Measurements from ENCODE around the gene ZNF283. TPM values are rescaled to one million over a fixed set of nuclear protein-coding genes. Genes with fewer than 3 reads are reported as not detected.
"Not testable (repeated sequence)": the region's sequence is repeated elsewhere in the genome, so short reads cannot be mapped to it uniquely, and the experiment has no call there.

ZNF283 gene
- total and polyA plus RNA-seq, 4 donors: 3.9 to 15.2 (median 8.2) TPM

DNA sequence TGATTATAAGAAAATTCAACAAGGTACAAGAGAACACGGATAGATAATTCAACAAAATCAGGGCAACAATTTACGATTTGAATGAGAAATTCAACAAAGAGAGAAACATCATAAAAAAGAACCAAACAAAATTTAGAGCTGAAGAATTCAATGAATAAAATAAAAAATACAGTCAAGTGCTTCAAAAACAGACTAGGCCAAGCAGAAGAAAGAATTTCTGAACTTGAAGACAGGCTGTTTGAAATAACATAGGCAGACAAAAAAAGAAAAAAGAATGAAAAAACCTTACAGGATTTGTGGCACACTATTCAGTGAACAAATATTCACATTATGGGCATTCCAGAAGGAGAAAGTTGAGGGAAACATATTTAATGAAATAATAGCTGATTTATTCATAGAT, 31.1 kb downstream of the ZNF283 start:
- DNase-seq (no peak), ATAC-seq (ENCODE audit: low FRiP score) (no peak)
- WGBS, 2 donors: 94 to 95% methylated on average over 2 of the region's 2 CpGs
- no peaks in the 10 kb centered on the region for H3K4me1 ChIP-seq (ENCODE audit: control insufficient read depth in 1 of 2, insufficient read depth in 2 of 2, low read length in 2 of 2)
- H3K27ac ChIP-seq (ENCODE audit: low read depth in 1 of 2, low read length in 2 of 2): no peak overlapping the region
- peaks cover 2% of the 10 kb centered on the region in 2 donors for H3K36me3 ChIP-seq (ENCODE audit: control insufficient read depth in 1 of 2, insufficient read depth in 2 of 2, low read length in 1 of 2)
- no peak overlapping the region for H3K4me3 ChIP-seq (ENCODE audit: low read length in 2 of 2)
- peaks cover 15% of the 10 kb centered on the region for H3K9me3 ChIP-seq (ENCODE audit: control insufficient read depth, low read length)
- intact Hi-C loops (cut with DNase I): no loop called here
- H3K27me3 ChIP-seq (ENCODE audit: control insufficient read depth in 1 of 2, insufficient read depth in 2 of 2, low read length in 1 of 2): no peaks in the 10 kb centered on the region

DNA sequence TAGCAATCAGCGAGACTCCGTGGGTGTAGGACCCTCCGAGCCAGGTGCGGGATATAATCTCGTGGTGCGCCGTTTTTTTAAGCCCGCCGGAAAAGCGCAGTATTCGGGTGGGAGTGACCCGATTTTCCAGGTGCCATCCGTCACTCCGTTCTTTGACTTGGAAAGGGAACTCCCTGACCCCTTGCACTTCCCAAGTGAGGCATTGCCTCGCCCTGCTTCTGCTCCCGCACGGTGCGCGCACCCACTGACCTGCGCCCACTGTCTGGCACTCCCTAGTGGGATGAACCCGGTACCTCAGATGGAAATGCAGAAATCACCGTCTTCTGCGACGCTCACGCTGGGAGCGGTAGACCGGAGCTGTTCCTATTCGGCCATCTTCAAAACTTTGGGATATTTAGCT, 39.8 kb downstream of the ZNF283 start:
- DNase-seq; ATAC-seq (ENCODE audit: low FRiP score); H3K27me3 ChIP-seq (ENCODE audit: control insufficient read depth in 1 of 2, insufficient read depth in 2 of 2, low read length in 1 of 2); H3K9me3 ChIP-seq (ENCODE audit: control insufficient read depth, low read length); intact Hi-C loops (cut with DNase I); H3K27ac ChIP-seq (ENCODE audit: low read depth in 1 of 2, low read length in 2 of 2); H3K4me1 ChIP-seq (ENCODE audit: control insufficient read depth in 1 of 2, insufficient read depth in 2 of 2, low read length in 2 of 2); H3K4me3 ChIP-seq (ENCODE audit: low read length in 2 of 2); H3K36me3 ChIP-seq (ENCODE audit: control insufficient read depth in 1 of 2, insufficient read depth in 2 of 2, low read length in 1 of 2): not testable (repeated sequence)
- 91 to 97% methylated on average over 27 to 28 of the region's 28 CpGs for WGBS, 2 donors

DNA sequence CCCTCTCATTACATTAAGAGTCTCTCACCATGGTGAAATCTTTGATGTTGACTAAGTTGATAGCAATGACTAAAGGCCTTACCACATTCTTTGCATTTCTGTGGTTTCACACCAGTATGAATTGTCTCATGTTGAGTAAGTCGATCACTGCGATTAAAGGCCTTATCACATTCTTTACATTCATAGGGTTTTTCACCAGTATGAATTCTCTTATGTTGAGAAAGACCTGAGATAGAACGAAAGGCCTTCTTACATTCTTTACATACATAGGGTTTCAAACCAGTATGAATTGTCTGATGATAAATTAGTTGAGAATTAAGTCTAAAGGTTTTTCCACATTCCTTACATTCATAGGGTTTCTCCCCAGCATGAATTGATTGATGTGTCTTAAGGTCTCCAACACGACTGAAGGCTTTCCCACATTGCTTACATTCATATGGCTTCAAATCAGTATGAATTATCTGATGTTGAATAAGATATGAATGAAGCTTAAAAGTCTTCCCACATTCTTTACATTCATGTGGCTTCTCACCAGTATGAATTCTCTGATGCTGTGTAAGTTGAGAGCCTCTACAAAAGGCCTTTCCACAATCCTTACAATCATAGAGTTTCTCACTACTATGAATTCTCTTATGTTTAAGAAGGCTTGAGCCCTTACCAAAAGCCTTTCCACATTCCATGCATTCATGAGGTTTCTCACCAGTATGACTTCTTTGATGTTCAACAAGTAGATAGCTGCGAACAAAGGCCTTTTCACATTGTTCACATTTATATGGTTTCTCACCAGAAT, 45.6 kb downstream of the ZNF283 start:
- no peaks in the 10 kb centered on the region for H3K4me1 ChIP-seq (ENCODE audit: control insufficient read depth in 1 of 2, insufficient read depth in 2 of 2, low read length in 2 of 2)
- no peak overlapping the region for H3K27ac ChIP-seq (ENCODE audit: low read depth in 1 of 2, low read length in 2 of 2)
- intact Hi-C loops (cut with DNase I): no loop called here
- WGBS, 2 donors: 82 to 87% methylated on average over 5 of the region's 5 CpGs
- no peak overlapping the region for H3K4me3 ChIP-seq (ENCODE audit: low read length in 2 of 2)
- H3K36me3 ChIP-seq (ENCODE audit: control insufficient read depth in 1 of 2, insufficient read depth in 2 of 2, low read length in 1 of 2): peaks cover 0 to 2% of the 10 kb centered on the region in 2 donors
- ATAC-seq (ENCODE audit: low FRiP score): no peak
- peaks cover 7% of the 10 kb centered on the region for H3K9me3 ChIP-seq (ENCODE audit: control insufficient read depth, low read length)
- no peak for DNase-seq
- no peaks in the 10 kb centered on the region for H3K27me3 ChIP-seq (ENCODE audit: control insufficient read depth in 1 of 2, insufficient read depth in 2 of 2, low read length in 1 of 2)

DNA sequence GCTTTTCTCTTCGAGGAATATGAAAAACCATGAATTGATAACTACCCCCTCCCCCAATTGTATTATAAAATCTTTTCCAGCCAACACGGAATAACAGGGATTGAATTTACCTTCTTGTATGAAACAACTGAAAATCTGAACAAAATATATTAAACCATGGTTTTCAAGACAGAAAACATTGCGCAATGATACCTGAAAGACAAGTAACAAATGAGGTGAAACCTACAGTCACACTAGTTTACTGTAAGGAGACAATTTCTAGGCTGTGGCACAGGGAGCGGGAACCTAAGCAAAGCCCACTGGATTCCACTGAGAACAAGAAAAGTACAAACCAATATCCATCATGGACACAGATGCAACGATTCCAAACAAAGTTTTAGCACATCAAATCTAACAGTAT, 53.4 kb downstream of the ZNF283 start:
- Histone ChIP-seq H3K27ac (ENCODE audit: low read depth in 1 of 2, low read length in 2 of 2) (no peak overlapping the region), H3K9me3 (ENCODE audit: control insufficient read depth, low read length) (peaks cover 10% of the 10 kb centered on the region), H3K36me3 (ENCODE audit: control insufficient read depth in 1 of 2, insufficient read depth in 2 of 2, low read length in 1 of 2) (peaks cover 0 to 5% of the 10 kb centered on the region in 2 donors), H3K27me3 (ENCODE audit: control insufficient read depth in 1 of 2, insufficient read depth in 2 of 2, low read length in 1 of 2) (no peaks in the 10 kb centered on the region), H3K4me3 (ENCODE audit: low read length in 2 of 2) (no peak overlapping the region), H3K4me1 (ENCODE audit: control insufficient read depth in 1 of 2, insufficient read depth in 2 of 2, low read length in 2 of 2) (no peaks in the 10 kb centered on the region)
- 91 to 92% methylated on average over 5 of the region's 5 CpGs for WGBS, 2 donors
- no peak for DNase-seq
- intact Hi-C loops (cut with DNase I): no loop called here
- no peak for ATAC-seq (ENCODE audit: low FRiP score)

DNA sequence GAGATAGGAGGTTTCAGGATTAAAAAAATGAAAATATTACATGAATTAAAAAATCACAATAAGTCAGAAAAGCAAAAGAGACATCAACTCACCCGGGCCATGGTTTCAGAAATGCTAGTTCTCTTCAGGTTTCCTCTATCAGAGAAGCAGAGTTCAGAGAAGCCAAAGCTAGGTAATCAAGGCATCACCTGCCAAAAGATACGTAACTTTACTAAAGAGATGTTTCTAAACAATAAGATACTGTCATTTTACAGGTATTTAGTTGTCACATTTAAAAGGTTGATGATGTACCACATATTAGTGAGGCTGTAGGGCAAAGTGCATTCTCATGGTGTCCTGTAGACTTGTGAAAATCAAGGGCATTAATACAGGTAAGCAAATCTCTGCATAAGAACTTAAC, 56.7 kb downstream of the ZNF283 start, which contains the start of gene ZNF404:
ZNF404 (minus strand) TSS at position 101 of the 400 bp plus-strand sequence.
- no peaks in the 10 kb centered on the region for H3K36me3 ChIP-seq (ENCODE audit: control insufficient read depth in 1 of 2, insufficient read depth in 2 of 2, low read length in 1 of 2)
- peak within 1 kb of the TSS; percentile 1 to 20 for H3K4me3 ChIP-seq (ENCODE audit: low read length in 2 of 2)
- no peaks in the 10 kb centered on the region for H3K4me1 ChIP-seq (ENCODE audit: control insufficient read depth in 1 of 2, insufficient read depth in 2 of 2, low read length in 2 of 2)
- WGBS, 2 donors: 70 to 97% methylated on average over 2 of the region's 2 CpGs
- peaks cover 10% of the 10 kb centered on the region for H3K9me3 ChIP-seq (ENCODE audit: control insufficient read depth, low read length)
- no peaks in the 10 kb centered on the region for H3K27me3 ChIP-seq (ENCODE audit: control insufficient read depth in 1 of 2, insufficient read depth in 2 of 2, low read length in 1 of 2)
- intact Hi-C loops (cut with DNase I): no loop called here
- no peak within 1 kb of the TSS for H3K27ac ChIP-seq (ENCODE audit: low read depth in 1 of 2, low read length in 2 of 2)
- ATAC-seq (ENCODE audit: low FRiP score) (no peak), DNase-seq (no peak)

DNA sequence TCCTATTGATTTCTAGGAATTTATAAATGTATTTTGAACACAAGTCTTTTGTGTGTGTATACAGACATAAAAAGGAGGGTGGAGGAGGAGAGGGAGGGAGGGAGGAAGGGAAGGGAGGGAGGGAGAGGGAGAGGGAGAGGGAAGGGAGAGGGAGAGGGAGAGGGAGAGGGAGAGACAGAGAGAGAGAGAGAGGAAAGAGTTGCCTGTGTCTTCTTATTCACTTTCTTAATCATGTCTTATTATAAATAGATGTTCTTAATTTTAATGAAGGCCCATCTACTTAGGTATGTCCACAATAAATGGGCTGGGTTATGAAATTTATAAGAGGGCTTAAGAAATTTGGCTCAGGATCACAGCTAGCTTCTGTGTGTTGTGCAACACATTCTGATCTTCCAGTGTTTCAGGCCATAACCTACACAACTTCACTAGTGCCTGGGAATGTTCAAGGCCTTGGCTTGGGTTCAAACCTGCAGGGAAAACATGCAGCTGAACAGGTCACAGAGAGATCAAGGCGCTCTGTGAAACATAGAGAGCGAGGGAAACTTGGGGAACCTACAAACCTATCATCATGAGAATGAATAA, 68.7 kb downstream of the ZNF283 start:
- Histone ChIP-seq H3K27ac (ENCODE audit: low read depth in 1 of 2, low read length in 2 of 2) (no peak overlapping the region), H3K9me3 (ENCODE audit: control insufficient read depth, low read length) (peaks cover 8% of the 10 kb centered on the region), H3K36me3 (ENCODE audit: control insufficient read depth in 1 of 2, insufficient read depth in 2 of 2, low read length in 1 of 2) (peaks cover 0 to 2% of the 10 kb centered on the region in 2 donors), H3K4me1 (ENCODE audit: control insufficient read depth in 1 of 2, insufficient read depth in 2 of 2, low read length in 2 of 2) (no peaks in the 10 kb centered on the region), H3K27me3 (ENCODE audit: control insufficient read depth in 1 of 2, insufficient read depth in 2 of 2, low read length in 1 of 2) (no peaks in the 10 kb centered on the region), H3K4me3 (ENCODE audit: low read length in 2 of 2) (no peak overlapping the region)
- 94% methylated on average over 2 of the region's 2 CpGs for WGBS, 2 donors
- no peak for DNase-seq
- intact Hi-C loops (cut with DNase I): no loop called here
- no peak for ATAC-seq (ENCODE audit: low FRiP score)

Other genes with a start within 250 kb of the ZNF283 start
- gene IRGQ, start 231.2 kb upstream of the ZNF283 start, total RNA-seq: 10 to 100 TPM; 20.3 to 25.5 TPM
- 1 to 10 TPM; 4.3 to 7.2 TPM for gene IRGQ, start 231.2 kb upstream of the ZNF283 start, polyA plus RNA-seq
- gene ZNF576, start 230.7 kb upstream of the ZNF283 start, total RNA-seq: 10 to 100 TPM; 12.0 to 14.5 TPM
- gene ZNF576, start 230.7 kb upstream of the ZNF283 start, polyA plus RNA-seq: 10 to 100 TPM; 11.4 to 15.7 TPM
- gene SRRM5, start 215.2 kb upstream of the ZNF283 start, total RNA-seq: under 1 TPM; 0.51 to 0.52 TPM
- gene SRRM5, start 215.2 kb upstream of the ZNF283 start, polyA plus RNA-seq: under 1 TPM in 1 of 2 donors, not detected in 1; 0.69 TPM
- gene ZNF428, start 207.7 kb upstream of the ZNF283 start, total RNA-seq: 10 to 100 TPM; 26.2 to 34.6 TPM
- 10 to 100 TPM; 37.1 to 54.2 TPM for gene ZNF428, start 207.7 kb upstream of the ZNF283 start, polyA plus RNA-seq
- 1 to 10 TPM; 2.9 to 6.5 TPM for gene CADM4, start 187.5 kb upstream of the ZNF283 start, total RNA-seq
- 1 to 10 TPM; 3.1 to 8.1 TPM for gene CADM4, start 187.5 kb upstream of the ZNF283 start, polyA plus RNA-seq
- gene PLAUR, start 157.2 kb upstream of the ZNF283 start, total RNA-seq: 10 to 100 TPM; 41.0 to 51.0 TPM
- gene PLAUR, start 157.2 kb upstream of the ZNF283 start, polyA plus RNA-seq: 10 to 100 TPM; 20.5 to 22.3 TPM
- gene IRGC, start 111.2 kb upstream of the ZNF283 start, total RNA-seq: not detected
- gene IRGC, start 111.2 kb upstream of the ZNF283 start, polyA plus RNA-seq: not detected
- 10 to 100 TPM; 29.2 to 50.6 TPM for gene SMG9, start 72.4 kb upstream of the ZNF283 start, total RNA-seq
- 10 to 100 TPM; 14.9 to 31.1 TPM for gene SMG9, start 72.4 kb upstream of the ZNF283 start, polyA plus RNA-seq
- 1 to 10 TPM; 4.1 to 4.3 TPM for gene KCNN4, start 46.3 kb upstream of the ZNF283 start, total RNA-seq
- gene KCNN4, start 46.3 kb upstream of the ZNF283 start, polyA plus RNA-seq: 1 to 10 TPM; 1.5 to 8.6 TPM
- 1 to 10 TPM; 1.6 to 1.9 TPM for gene LYPD5, start 24.9 kb upstream of the ZNF283 start, total RNA-seq
- gene LYPD5, start 24.9 kb upstream of the ZNF283 start, polyA plus RNA-seq: under 1 TPM; 0.08 to 0.63 TPM
- 1 to 10 TPM; 1.6 to 4.2 TPM for gene ZNF404, start 56.6 kb downstream of the ZNF283 start, total RNA-seq
- gene ZNF404, start 56.6 kb downstream of the ZNF283 start, polyA plus RNA-seq: 1 to 10 TPM in 1 of 2 donors, under 1 TPM in 1; 0.90 to 1.6 TPM
- gene ZNF45, start 108.0 kb downstream of the ZNF283 start, total RNA-seq: 10 to 100 TPM; 14.3 to 18.5 TPM
- gene ZNF45, start 108.0 kb downstream of the ZNF283 start, polyA plus RNA-seq: 1 to 10 TPM; 3.4 to 9.0 TPM
- 1 to 10 TPM; 5.9 to 8.8 TPM for gene ZNF221, start 123.9 kb downstream of the ZNF283 start, total RNA-seq
- gene ZNF221, start 123.9 kb downstream of the ZNF283 start, polyA plus RNA-seq: 1 to 10 TPM; 1.2 to 3.8 TPM
- 10 to 100 TPM in 1 of 2 donors, 1 to 10 TPM in 1; 7.1 to 10.8 TPM for gene ZNF155, start 156.9 kb downstream of the ZNF283 start, total RNA-seq
- 1 to 10 TPM; 6.0 to 9.0 TPM for gene ZNF155, start 156.9 kb downstream of the ZNF283 start, polyA plus RNA-seq
- 1 to 10 TPM; 4.2 to 6.0 TPM for gene ZNF230, start 175.6 kb downstream of the ZNF283 start, total RNA-seq
- gene ZNF230, start 175.6 kb downstream of the ZNF283 start, polyA plus RNA-seq: 1 to 10 TPM in 1 of 2 donors, under 1 TPM in 1; 0.75 to 2.6 TPM
- gene ZNF222, start 198.1 kb downstream of the ZNF283 start, total RNA-seq: 1 to 10 TPM; 4.1 to 4.4 TPM
- 1 to 10 TPM; 3.9 to 5.4 TPM for gene ZNF222, start 198.1 kb downstream of the ZNF283 start, polyA plus RNA-seq
- gene ZNF223, start 224.7 kb downstream of the ZNF283 start, total RNA-seq: 1 to 10 TPM; 3.8 to 6.3 TPM
- gene ZNF223, start 224.7 kb downstream of the ZNF283 start, polyA plus RNA-seq: 1 to 10 TPM; 3.5 to 4.6 TPM
- gene ZNF284, start 244.8 kb downstream of the ZNF283 start, total RNA-seq: 1 to 10 TPM; 2.7 to 3.7 TPM
- gene ZNF284, start 244.8 kb downstream of the ZNF283 start, polyA plus RNA-seq: 1 to 10 TPM; 1.0 to 2.0 TPM